Kidney (tissue), 14 donors: ENCODE results near the gene UBAP1. TPM values are rescaled to one million over a fixed set of nuclear protein-coding genes. Genes with fewer than 3 reads are reported as not detected.
"Not testable (repeated sequence)": the region's sequence is repeated elsewhere in the genome, so short reads cannot be mapped to it uniquely, and the experiment has no call there.

Experiments used
- DNase-seq, 5 donors: peaks; one replicate each; pipeline ENCODE4 v3.0.0-alpha.2; 2013 to 2020
- FAIRE-seq: peaks from 2 replicates; lab custom pipeline; 2012; peaks lifted over from hg19 to GRCh38; lab: Jason Lieb, UNC
- H3K27ac ChIP-seq, 2 donors: one replicate each; pipeline ENCODE4 v1.7.0; 2013; ENCODE audit warnings: low read depth in 2 of 2, low read length in 2 of 2, inconsistent platforms in 1 of 2
- H3K27me3 ChIP-seq: one replicate; pipeline ENCODE4 v1.7.1; 2013; ENCODE audit warnings: low read length, inconsistent platforms; ENCODE audit not compliant: control insufficient read depth, insufficient read depth
- H3K36me3 ChIP-seq, 3 donors: one replicate each; pipeline versions ENCODE4 v1.7.0 to v1.7.1; 2013; ENCODE audit warnings: low read length in 3 of 3, control low read depth in 1 of 3, inconsistent platforms in 1 of 3; ENCODE audit not compliant: insufficient read depth in 3 of 3, control insufficient read depth in 2 of 3
- H3K4me1 ChIP-seq, 3 donors: one replicate each; pipeline versions ENCODE4 v1.7.0 to v1.7.1; 2013; ENCODE audit warnings: low read length in 3 of 3, inconsistent platforms in 1 of 3, low read depth in 1 of 3; ENCODE audit not compliant: control insufficient read depth in 2 of 3, insufficient read depth in 2 of 3
- H3K4me3 ChIP-seq, 3 donors: one replicate each; pipeline versions ENCODE4 v1.7.0 to v1.8.1; 2013; ENCODE audit warnings: low read length in 3 of 3, control low read depth in 1 of 3, inconsistent platforms in 1 of 3
- H3K9ac ChIP-seq, 3 donors: one replicate each; pipeline versions ENCODE4 v1.7.0 to v1.7.1; 2013; ENCODE audit warnings: low read length in 3 of 3, control low read depth in 1 of 3, inconsistent platforms in 1 of 3
- H3K9me3 ChIP-seq, 3 donors: one replicate each; pipeline versions ENCODE4 v1.7.0 to v1.7.1; 2013; ENCODE audit warnings: low read length in 3 of 3, control low read depth in 1 of 3, inconsistent platforms in 1 of 3; ENCODE audit not compliant: control insufficient read depth in 2 of 3, insufficient read depth in 1 of 3
- CTCF ChIP-seq: IDR thresholded peaks from 3 replicates; pipeline ENCODE4 v1.5.1; 2012; ENCODE audit warnings: mild to moderate bottlenecking, moderate library complexity, borderline replicate concordance; ENCODE audit not compliant: insufficient read depth; ENCODE audit errors: extremely low read depth
- intact Hi-C: fragments of 100-400 bp; cut with DNase I; formaldehyde crosslinking; loops from one replicate; pipeline ENCODE4 v1.11.1; 2022
- polyA plus RNA-seq: library from polyadenylated mRNA; stranded (reverse); fragments of 350-450 nt; fragmentation: Illumina TruSeq; extraction: RNeasy Lipid Tissue Mini Kit (QIAGEN cat#74804); gene quantifications from one replicate; pipeline ENCODE4 v1.2.3, GENCODE V29; 2014; ENCODE audit warnings: low read depth, low replicate concordance; ENCODE audit not compliant: insufficient read depth
- total RNA-seq: library from RNA; stranded (reverse); fragmentation: NEBNext Ultra II Directional; extraction: Animal tissue kit (Norgen Biotek cat#: 25700); gene quantifications from one replicate; pipeline ENCODE4 v1.2.1, GENCODE V29; 2021
- donor health status: control.
- donor health status: control.
- donor health status: control.
- donor health status: control.
- donor health status: control.
- donor health status: DM: yes; HTN: yes; CAD: no.
- donor health status: Normal renal cell carcinoma (clear cell type).

Gene UBAP1
- total and polyA plus RNA-seq, 2 donors from 2014 or later = 39.4 to 53.8 TPM

GRCh38 chr9:34216325-34216724 is 37.5 kb downstream of the UBAP1 start:
- Histone ChIP-seq H3K27ac (no peak overlapping the region), H3K36me3 (no peaks in the 10 kb centered on the region), H3K9ac (no peak overlapping the region), H3K4me3 (no peak overlapping the region), H3K9me3 (no peaks in the 10 kb centered on the region), H3K27me3 (no peaks in the 10 kb centered on the region), H3K4me1 (no peaks in the 10 kb centered on the region)
- no peak for FAIRE-seq
- no peak for TF ChIP-seq CTCF
- DNase-seq = no peak
- intact Hi-C loops = no loop called here

GRCh38 chr9:34217015-34217414 is 38.2 kb downstream of the UBAP1 start:
- DNase-seq, H3K27me3 ChIP-seq, H3K4me3 ChIP-seq, H3K9me3 ChIP-seq, H3K9ac ChIP-seq, H3K4me1 ChIP-seq, FAIRE-seq, H3K36me3 ChIP-seq, H3K27ac ChIP-seq, intact Hi-C loops: not testable (repeated sequence)

GRCh38 chr9:34218446-34218845 is 39.6 kb downstream of the UBAP1 start:
- H3K4me1 ChIP-seq = no peaks in the 10 kb centered on the region
- no peak overlapping the region for H3K9ac ChIP-seq
- intact Hi-C loops = no loop called here
- TF ChIP-seq CTCF = no peak
- FAIRE-seq = no peak
- H3K4me3 ChIP-seq = no peak overlapping the region
- no peaks in the 10 kb centered on the region for H3K36me3 ChIP-seq
- no peaks in the 10 kb centered on the region for H3K27me3 ChIP-seq
- DNase-seq = no peak
- H3K9me3 ChIP-seq = no peaks in the 10 kb centered on the region
- H3K27ac ChIP-seq = no peak overlapping the region

- no peak for FAIRE-seq
- no peak overlapping the region for H3K27ac ChIP-seq
- TF ChIP-seq CTCF = no peak
- no peak overlapping the region for H3K4me3 ChIP-seq
- no peaks in the 10 kb centered on the region for H3K27me3 ChIP-seq
- no peak overlapping the region for H3K9ac ChIP-seq
- no peaks in the 10 kb centered on the region for H3K4me1 ChIP-seq
- intact Hi-C loops = no loop called here
- H3K9me3 ChIP-seq = no peaks in the 10 kb centered on the region
- peaks cover 0 to 2% (median 0%) of the 10 kb centered on the region in 3 donors for H3K36me3 ChIP-seq
- DNase-seq = no peak
Measured at GRCh38 chr9:34219421-34219820, 40.6 kb downstream of the UBAP1 start.
